Neural cell (in vitro differentiated cells): ENCODE results near the gene FBLN2.

Experiments used
- EP300 ChIP-seq: fragments of 450-650 bp; conservative IDR thresholded peaks from 2 replicates; pipeline ENCODE4 v1.6.1; 2014; ENCODE audit warnings: antibody characterized with exemption, mild to moderate bottlenecking, moderate library complexity; ENCODE audit not compliant: poor library complexity, severe bottlenecking
- EZH2 ChIP-seq: fragments of 200-600, 300-800 bp; shearing (Covaris generic), sonication (generic); IDR thresholded peaks from 2 replicates; pipeline ENCODE4 v1.6.1; 2014; ENCODE audit warnings: antibody characterized with exemption, low read length, borderline replicate concordance, mild to moderate bottlenecking; ENCODE audit not compliant: insufficient read depth, poor library complexity, severe bottlenecking
- SMC3 ChIP-seq: fragments of 450-650 bp; conservative IDR thresholded peaks from 2 replicates; pipeline ENCODE4 v1.6.1; 2014; ENCODE audit warnings: antibody characterized with exemption, mild to moderate bottlenecking, moderate library complexity; ENCODE audit not compliant: poor library complexity
- TAF1 ChIP-seq: IDR thresholded peaks from 2 replicates; pipeline ENCODE4 v1.6.1; 2012; ENCODE audit warnings: low read depth
- TF ChIP-seq, protein P1 (sequence below): fragments of 450-650 bp; IDR thresholded peaks from 2 replicates; pipeline ENCODE4 v1.5.1; 2014; ENCODE audit warnings: antibody characterized with exemption, mild to moderate bottlenecking, moderate library complexity; ENCODE audit not compliant: poor library complexity, severe bottlenecking
- TF ChIP-seq, protein P2 (sequence below): IDR thresholded peaks from 2 replicates; pipeline ENCODE4 v1.6.1; 2012; ENCODE audit warnings: borderline replicate concordance

DNA sequence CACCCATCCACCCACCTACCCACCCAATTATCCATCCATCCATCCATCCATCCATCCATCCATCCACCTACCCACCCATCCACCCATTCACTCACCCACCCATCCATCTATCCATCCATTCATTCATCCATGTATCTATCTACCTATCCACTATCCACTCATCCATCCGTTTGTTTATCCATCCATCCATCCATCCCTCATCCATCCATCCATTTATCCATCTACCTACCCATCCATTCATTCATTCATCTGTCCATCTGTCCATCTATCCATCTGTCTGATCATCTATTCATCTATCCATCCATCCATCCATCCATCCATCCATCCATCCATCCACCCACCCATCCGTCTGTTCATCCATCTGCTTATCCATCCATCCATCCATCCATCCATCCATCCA, 65.7 kb downstream of the FBLN2 start:
- TF ChIP-seq, protein P1, sequence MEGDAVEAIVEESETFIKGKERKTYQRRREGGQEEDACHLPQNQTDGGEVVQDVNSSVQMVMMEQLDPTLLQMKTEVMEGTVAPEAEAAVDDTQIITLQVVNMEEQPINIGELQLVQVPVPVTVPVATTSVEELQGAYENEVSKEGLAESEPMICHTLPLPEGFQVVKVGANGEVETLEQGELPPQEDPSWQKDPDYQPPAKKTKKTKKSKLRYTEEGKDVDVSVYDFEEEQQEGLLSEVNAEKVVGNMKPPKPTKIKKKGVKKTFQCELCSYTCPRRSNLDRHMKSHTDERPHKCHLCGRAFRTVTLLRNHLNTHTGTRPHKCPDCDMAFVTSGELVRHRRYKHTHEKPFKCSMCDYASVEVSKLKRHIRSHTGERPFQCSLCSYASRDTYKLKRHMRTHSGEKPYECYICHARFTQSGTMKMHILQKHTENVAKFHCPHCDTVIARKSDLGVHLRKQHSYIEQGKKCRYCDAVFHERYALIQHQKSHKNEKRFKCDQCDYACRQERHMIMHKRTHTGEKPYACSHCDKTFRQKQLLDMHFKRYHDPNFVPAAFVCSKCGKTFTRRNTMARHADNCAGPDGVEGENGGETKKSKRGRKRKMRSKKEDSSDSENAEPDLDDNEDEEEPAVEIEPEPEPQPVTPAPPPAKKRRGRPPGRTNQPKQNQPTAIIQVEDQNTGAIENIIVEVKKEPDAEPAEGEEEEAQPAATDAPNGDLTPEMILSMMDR: no peak
- TF ChIP-seq EP300 (no peak), SMC3 (no peak), TAF1 (no peak), EZH2 (no peak)
- TF ChIP-seq, protein P2, sequence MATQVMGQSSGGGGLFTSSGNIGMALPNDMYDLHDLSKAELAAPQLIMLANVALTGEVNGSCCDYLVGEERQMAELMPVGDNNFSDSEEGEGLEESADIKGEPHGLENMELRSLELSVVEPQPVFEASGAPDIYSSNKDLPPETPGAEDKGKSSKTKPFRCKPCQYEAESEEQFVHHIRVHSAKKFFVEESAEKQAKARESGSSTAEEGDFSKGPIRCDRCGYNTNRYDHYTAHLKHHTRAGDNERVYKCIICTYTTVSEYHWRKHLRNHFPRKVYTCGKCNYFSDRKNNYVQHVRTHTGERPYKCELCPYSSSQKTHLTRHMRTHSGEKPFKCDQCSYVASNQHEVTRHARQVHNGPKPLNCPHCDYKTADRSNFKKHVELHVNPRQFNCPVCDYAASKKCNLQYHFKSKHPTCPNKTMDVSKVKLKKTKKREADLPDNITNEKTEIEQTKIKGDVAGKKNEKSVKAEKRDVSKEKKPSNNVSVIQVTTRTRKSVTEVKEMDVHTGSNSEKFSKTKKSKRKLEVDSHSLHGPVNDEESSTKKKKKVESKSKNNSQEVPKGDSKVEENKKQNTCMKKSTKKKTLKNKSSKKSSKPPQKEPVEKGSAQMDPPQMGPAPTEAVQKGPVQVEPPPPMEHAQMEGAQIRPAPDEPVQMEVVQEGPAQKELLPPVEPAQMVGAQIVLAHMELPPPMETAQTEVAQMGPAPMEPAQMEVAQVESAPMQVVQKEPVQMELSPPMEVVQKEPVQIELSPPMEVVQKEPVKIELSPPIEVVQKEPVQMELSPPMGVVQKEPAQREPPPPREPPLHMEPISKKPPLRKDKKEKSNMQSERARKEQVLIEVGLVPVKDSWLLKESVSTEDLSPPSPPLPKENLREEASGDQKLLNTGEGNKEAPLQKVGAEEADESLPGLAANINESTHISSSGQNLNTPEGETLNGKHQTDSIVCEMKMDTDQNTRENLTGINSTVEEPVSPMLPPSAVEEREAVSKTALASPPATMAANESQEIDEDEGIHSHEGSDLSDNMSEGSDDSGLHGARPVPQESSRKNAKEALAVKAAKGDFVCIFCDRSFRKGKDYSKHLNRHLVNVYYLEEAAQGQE: no peak
